CD4-positive, CD25-positive, alpha-beta regulatory T cell (primary cell): Measurements from ENCODE around the gene IMPDH1. TPM values are rescaled to one million over a fixed set of nuclear protein-coding genes. Genes with fewer than 3 reads are reported as not detected.
A peak's percentile ranks its signal among the peaks of the same experiment; 100 is the strongest.

ENCODE experiments used
- ATAC-seq, 2 donors: fragments of 150-1000 bp; cut with Tn5 transposase; one replicate each; pipeline ENCODE4 v1.10.0; 2021; ENCODE audit warnings: low read depth in 2 of 2, moderate number of reproducible peaks in 2 of 2, moderate library complexity in 1 of 2
- DNase-seq, 3 donors: peaks; one replicate each; pipeline versions ENCODE4 v3.0.0 to v3.0.0-alpha.2; 2012 to 2022; ENCODE audit warnings: mixed read lengths in 1 of 3
- H3K27ac ChIP-seq: one replicate; pipeline ENCODE4 v1.7.0; 2013; ENCODE audit warnings: mild to moderate bottlenecking, low read length; ENCODE audit not compliant: insufficient read depth, poor library complexity, severe bottlenecking
- H3K27me3 ChIP-seq: one replicate; pipeline ENCODE4 v1.7.0; 2013; ENCODE audit warnings: low read length; ENCODE audit not compliant: control insufficient read depth, insufficient read depth
- H3K36me3 ChIP-seq: one replicate; pipeline ENCODE4 v1.7.0; 2013; ENCODE audit warnings: mild to moderate bottlenecking, low read length, moderate library complexity; ENCODE audit not compliant: control insufficient read depth, insufficient read depth
- H3K4me1 ChIP-seq: 2 replicates; pipeline ENCODE4 v1.7.0; 2013; ENCODE audit warnings: mild to moderate bottlenecking, low read length; ENCODE audit not compliant: insufficient read depth, control insufficient read depth, poor library complexity, severe bottlenecking
- H3K4me3 ChIP-seq: one replicate; pipeline ENCODE4 v1.7.0; 2013; ENCODE audit warnings: low read depth, mild to moderate bottlenecking, low read length, moderate library complexity
- H3K9me3 ChIP-seq, 2 experiments: 1 replicate in 1 of 2; 2 replicates in 1 of 2; pipeline ENCODE4 v1.7.0; 2013; ENCODE audit warnings: low read length in 2 of 2, mild to moderate bottlenecking in 1 of 2, moderate library complexity in 1 of 2; ENCODE audit not compliant: control insufficient read depth in 2 of 2
- H3K27ac Mint-ChIP-seq, 3 donors: one replicate each; pipeline ENCODE4 v1.8.0; 2020 to 2022; ENCODE audit warnings: mild to moderate bottlenecking in 3 of 3, mixed read lengths in 3 of 3, moderate library complexity in 2 of 3
- H3K27me3 Mint-ChIP-seq: one replicate; pipeline ENCODE4 v1.8.0; 2022; ENCODE audit warnings: mild to moderate bottlenecking, mixed read lengths
- H3K36me3 Mint-ChIP-seq: one replicate; pipeline ENCODE4 v1.8.0; 2020; ENCODE audit warnings: mixed read lengths
- H3K4me1 Mint-ChIP-seq, 4 donors: one replicate each; pipeline ENCODE4 v1.8.0; 2020 to 2022; ENCODE audit warnings: mixed read lengths in 4 of 4, mild to moderate bottlenecking in 1 of 4
- H3K4me3 Mint-ChIP-seq, 4 donors: one replicate each; pipeline ENCODE4 v1.8.0; 2020 to 2022; ENCODE audit warnings: mild to moderate bottlenecking in 4 of 4, mixed read lengths in 4 of 4, moderate library complexity in 3 of 4
- H3K9me3 Mint-ChIP-seq, 7 donors: one replicate each; pipeline ENCODE4 v1.8.0; 2020 to 2022; ENCODE audit warnings: mixed read lengths in 7 of 7, mild to moderate bottlenecking in 3 of 7, moderate library complexity in 2 of 7
- polyA plus RNA-seq, 4 donors: library from polyadenylated mRNA; unstranded; fragments of 300-500 nt; fragmentation: Illumina TruSeq; gene quantifications; one replicate each; pipeline ENCODE4 v1.2.3, GENCODE V29; 2021
- total RNA-seq: library from RNA; stranded (reverse); gene quantifications from one replicate; pipeline ENCODE4 v1.2.3, GENCODE V29; 2022

The IMPDH1 gene
- total and polyA plus RNA-seq, 5 donors from 2014 or later = 27.2 to 48.2 (median 36.1) TPM

GRCh38 chr7:128392446-128393327 lies 17.1 kb downstream of the IMPDH1 start:
- Histone ChIP-seq H3K9me3 (no peaks in the 10 kb centered on the region), H3K4me1 (no peaks in the 10 kb centered on the region), H3K27me3 (no peaks in the 10 kb centered on the region), H3K4me3 (no peak overlapping the region), H3K36me3 (peaks cover 43% of the 10 kb centered on the region), H3K27ac (no peak overlapping the region)
- peaks cover 6% of the 10 kb centered on the region for H3K36me3 Mint-ChIP-seq
- ATAC-seq (no peak), DNase-seq (no peak)
- peaks cover 0 to 2% (median 0%) of the 10 kb centered on the region in 4 donors for H3K4me1 Mint-ChIP-seq
- H3K27me3 Mint-ChIP-seq = no peaks in the 10 kb centered on the region
- H3K4me3 Mint-ChIP-seq = no peak overlapping the region
- no peak overlapping the region for H3K27ac Mint-ChIP-seq
- H3K9me3 Mint-ChIP-seq = no peaks in the 10 kb centered on the region

GRCh38 chr7:128391805-128392204 lies 18.0 kb downstream of the IMPDH1 start:
- H3K4me1 ChIP-seq = no peaks in the 10 kb centered on the region
- ATAC-seq (no peak), DNase-seq (no peak)
- no peaks in the 10 kb centered on the region for H3K9me3 ChIP-seq
- no peaks in the 10 kb centered on the region for H3K27me3 ChIP-seq
- peaks cover 34% of the 10 kb centered on the region for H3K36me3 ChIP-seq
- no peak overlapping the region for H3K27ac ChIP-seq
- peaks cover 0 to 4% (median 0%) of the 10 kb centered on the region in 4 donors for H3K4me1 Mint-ChIP-seq
- H3K27ac Mint-ChIP-seq = no peak overlapping the region
- H3K4me3 ChIP-seq = no peak overlapping the region
- no peak overlapping the region for H3K4me3 Mint-ChIP-seq
- H3K36me3 Mint-ChIP-seq = peaks cover 2% of the 10 kb centered on the region
- H3K27me3 Mint-ChIP-seq = no peaks in the 10 kb centered on the region
- H3K9me3 Mint-ChIP-seq = no peaks in the 10 kb centered on the region

- Mint-ChIP-seq H3K4me1 (peaks cover 0 to 4% (median 0%) of the 10 kb centered on the region in 4 donors), H3K4me3 (no peak overlapping the region), H3K27ac (no peak overlapping the region), H3K27me3 (no peaks in the 10 kb centered on the region), H3K9me3 (no peaks in the 10 kb centered on the region), H3K36me3 (no peaks in the 10 kb centered on the region)
- Histone ChIP-seq H3K4me3 (no peak overlapping the region), H3K9me3 (no peaks in the 10 kb centered on the region), H3K27me3 (no peaks in the 10 kb centered on the region), H3K4me1 (no peaks in the 10 kb centered on the region), H3K36me3 (peaks cover 27% of the 10 kb centered on the region), H3K27ac (no peak overlapping the region)
- ATAC-seq (no peak), DNase-seq (no peak)
Observed at GRCh38 chr7:128390871-128391565, 18.8 kb downstream of the IMPDH1 start.

- Histone ChIP-seq H3K4me3 (no peak overlapping the region), H3K36me3 (peaks cover 16% of the 10 kb centered on the region), H3K9me3 (no peaks in the 10 kb centered on the region), H3K27ac (no peak overlapping the region), H3K27me3 (no peaks in the 10 kb centered on the region), H3K4me1 (no peaks in the 10 kb centered on the region)
- Mint-ChIP-seq H3K27ac (no peak overlapping the region), H3K9me3 (no peaks in the 10 kb centered on the region), H3K4me3 (no peak overlapping the region), H3K27me3 (no peaks in the 10 kb centered on the region), H3K36me3 (no peaks in the 10 kb centered on the region), H3K4me1 (peaks cover 0 to 4% (median 0%) of the 10 kb centered on the region in 4 donors)
- DNase-seq (no peak), ATAC-seq (no peak)
Observed at GRCh38 chr7:128389618-128390329, 20.0 kb downstream of the IMPDH1 start.

- no peak overlapping the region for H3K27ac ChIP-seq
- Mint-ChIP-seq H3K27ac (no peak overlapping the region), H3K4me1 (peaks cover 0 to 4% (median 0%) of the 10 kb centered on the region in 4 donors), H3K27me3 (no peaks in the 10 kb centered on the region), H3K4me3 (no peak overlapping the region), H3K9me3 (no peaks in the 10 kb centered on the region), H3K36me3 (no peaks in the 10 kb centered on the region)
- no peak overlapping the region for H3K4me3 ChIP-seq
- H3K27me3 ChIP-seq = no peaks in the 10 kb centered on the region
- no peak for DNase-seq
- ATAC-seq = no peak
- peaks cover 10% of the 10 kb centered on the region for H3K36me3 ChIP-seq
- H3K4me1 ChIP-seq = no peaks in the 10 kb centered on the region
- H3K9me3 ChIP-seq = no peaks in the 10 kb centered on the region
Observed at GRCh38 chr7:128389085-128389617, 20.6 kb downstream of the IMPDH1 start.

GRCh38 chr7:128388145-128388485 lies 21.7 kb downstream of the IMPDH1 start:
- no peak overlapping the region for H3K4me3 Mint-ChIP-seq
- H3K27ac Mint-ChIP-seq = no peak overlapping the region
- no peaks in the 10 kb centered on the region for H3K9me3 ChIP-seq
- no peaks in the 10 kb centered on the region for H3K4me1 ChIP-seq
- H3K27ac ChIP-seq = no peak overlapping the region
- no peaks in the 10 kb centered on the region for H3K36me3 Mint-ChIP-seq
- H3K36me3 ChIP-seq = peaks cover 5% of the 10 kb centered on the region
- DNase-seq (no peak), ATAC-seq (no peak)
- no peak overlapping the region for H3K4me3 ChIP-seq
- H3K27me3 ChIP-seq = no peaks in the 10 kb centered on the region
- H3K9me3 Mint-ChIP-seq = no peaks in the 10 kb centered on the region
- H3K4me1 Mint-ChIP-seq = peaks cover 0 to 4% (median 0%) of the 10 kb centered on the region in 4 donors
- no peaks in the 10 kb centered on the region for H3K27me3 Mint-ChIP-seq

GRCh38 chr7:128387216-128388144 lies 22.3 kb downstream of the IMPDH1 start:
- Histone ChIP-seq H3K4me3 (no peak overlapping the region), H3K27ac (no peak overlapping the region), H3K9me3 (no peaks in the 10 kb centered on the region), H3K27me3 (no peaks in the 10 kb centered on the region), H3K36me3 (no peaks in the 10 kb centered on the region), H3K4me1 (no peaks in the 10 kb centered on the region)
- DNase-seq = peak; percentile 29 to 53 (median 48)
- Mint-ChIP-seq H3K4me1 (peaks cover 0 to 4% (median 0%) of the 10 kb centered on the region in 4 donors), H3K27me3 (no peaks in the 10 kb centered on the region), H3K27ac (no peak overlapping the region), H3K36me3 (no peaks in the 10 kb centered on the region), H3K4me3 (no peak overlapping the region), H3K9me3 (no peaks in the 10 kb centered on the region)
- peak; percentile 62 to 69 for ATAC-seq
